SU-DHL-6 (cell line): ENCODE results near the gene EMC6.

ENCODE experiments used
- H2AFZ ChIP-seq: fragments of 200-600 bp; sonication (generic); 2 replicates; pipeline ENCODE4 v1.6.1; 2014; ENCODE audit warnings: low read depth, mild to moderate bottlenecking, moderate library complexity, mixed read lengths, antibody characterized with exemption, low read length; ENCODE audit not compliant: severe bottlenecking
- H3F3A ChIP-seq: fragments of 200-600 bp; shearing (Covaris generic); 2 replicates; pipeline ENCODE4 v1.6.0; 2016; ENCODE audit warnings: antibody characterized with exemption, mild to moderate bottlenecking; ENCODE audit not compliant: insufficient read depth
- H3K27ac ChIP-seq: fragments of 200-600 bp; sonication (generic); 2 replicates; pipeline ENCODE4 v1.5.1; 2016; ENCODE audit warnings: low read depth, mild to moderate bottlenecking, low read length, moderate library complexity, mixed read lengths
- H3K27me3 ChIP-seq: fragments of 200-600 bp; sonication (generic), shearing (Covaris generic); 2 replicates; pipeline ENCODE4 v1.6.0; 2014; ENCODE audit warnings: mild to moderate bottlenecking, low read length
- H3K36me3 ChIP-seq: fragments of 200-600 bp; sonication (generic); 2 replicates; pipeline ENCODE4 v1.6.1; 2014; ENCODE audit warnings: mild to moderate bottlenecking, low read length, mixed read lengths
- H3K4me2 ChIP-seq: fragments of 300-600, 200-600 bp; shearing (Covaris generic), sonication (generic); 2 replicates; pipeline ENCODE4 v1.6.0; 2014; ENCODE audit warnings: low read length, low read depth, mild to moderate bottlenecking; ENCODE audit not compliant: poor library complexity, severe bottlenecking
- H3K4me3 ChIP-seq: fragments of 200-600 bp; sonication (generic); 2 replicates; pipeline ENCODE4 v1.5.1; 2014; ENCODE audit warnings: antibody characterized with exemption, low read length, mild to moderate bottlenecking, mixed read lengths; ENCODE audit not compliant: insufficient read depth, poor library complexity, severe bottlenecking
- H3K79me2 ChIP-seq: fragments of 200-600 bp; sonication (generic); 2 replicates; pipeline ENCODE4 v1.6.1; 2014; ENCODE audit warnings: mild to moderate bottlenecking, low read length, moderate library complexity; ENCODE audit not compliant: insufficient read depth
- H3K9ac ChIP-seq: fragments of 200-600 bp; sonication (generic); 2 replicates; pipeline ENCODE4 v1.7.0; 2014; ENCODE audit warnings: mild to moderate bottlenecking, low read length
- H3K9me2 ChIP-seq: fragments of 200-600 bp; sonication (generic); replicated peaks from 2 replicates; pipeline ENCODE4 v1.6.1; 2014; ENCODE audit warnings: low read length; ENCODE audit not compliant: insufficient read depth
- H3K9me3 ChIP-seq: fragments of 200-600 bp; sonication (generic); 2 replicates; pipeline ENCODE4 v1.6.1; 2014; ENCODE audit warnings: low read length, mixed read lengths; ENCODE audit not compliant: insufficient read depth
- H4K20me1 ChIP-seq: fragments of 200-600 bp; sonication (generic); 2 replicates; pipeline ENCODE4 v1.6.1; 2014; ENCODE audit warnings: low read depth, mild to moderate bottlenecking, antibody characterized with exemption, low read length, moderate library complexity, mixed read lengths
- CTCF ChIP-seq: fragments of 200-600 bp; sonication (generic); IDR thresholded peaks from one replicate; pipeline ENCODE4 v1.5.1; 2017; ENCODE audit warnings: antibody characterized with exemption, mild to moderate bottlenecking, low read length, moderate library complexity; ENCODE audit not compliant: insufficient read depth, poor library complexity, severe bottlenecking
- EZH2phosphoT487 ChIP-seq: fragments of 200-600 bp; sonication (generic), shearing (Covaris generic); conservative IDR thresholded peaks from 2 replicates; pipeline ENCODE4 v1.6.1; 2018; ENCODE audit warnings: mild to moderate bottlenecking, antibody characterized with exemption, low read length, moderate library complexity, mixed read lengths

EMC6 gene

GRCh38 chr17:3695723-3696411 lies 27.3 kb downstream of the EMC6 start, which contains the start of gene P2RX5:
Gene P2RX5 (minus strand): TSS chr17:3696155. CDS start chr17:3696005, 150 bp downstream.
- TF ChIP-seq CTCF = no peak
- no peak for TF ChIP-seq EZH2phosphoT487
- Histone ChIP-seq H3K9me3 (no peaks in the 10 kb centered on the region), H3K79me2 (peaks cover 32% of the 10 kb centered on the region), H3F3A (peaks cover 13% of the 10 kb centered on the region), H3K4me2 (peak within 1 kb of the TSS; percentile 91), H2AFZ (peak within 1 kb of the TSS; percentile 58), H3K27me3 (no peaks in the 10 kb centered on the region), H3K36me3 (no peaks in the 10 kb centered on the region), H4K20me1 (no peaks in the 10 kb centered on the region), H3K27ac (peak within 1 kb of the TSS; percentile 68), H3K9ac (peak within 1 kb of the TSS; percentile 73), H3K9me2 (no peaks in the 10 kb centered on the region), H3K4me3 (peak within 1 kb of the TSS; percentile 81)

GRCh38 chr17:3697103-3697476 lies 28.5 kb downstream of the EMC6 start:
- no peaks in the 10 kb centered on the region for H3K9me2 ChIP-seq
- no peaks in the 10 kb centered on the region for H3K27me3 ChIP-seq
- no peak overlapping the region for H2AFZ ChIP-seq
- H3K4me3 ChIP-seq = no peak overlapping the region
- H3K79me2 ChIP-seq = peaks cover 32% of the 10 kb centered on the region
- H4K20me1 ChIP-seq = no peaks in the 10 kb centered on the region
- no peak overlapping the region for H3K9ac ChIP-seq
- H3K9me3 ChIP-seq = no peaks in the 10 kb centered on the region
- H3F3A ChIP-seq = peaks cover 13% of the 10 kb centered on the region
- H3K27ac ChIP-seq = no peak overlapping the region
- no peaks in the 10 kb centered on the region for H3K36me3 ChIP-seq
- TF ChIP-seq CTCF (no peak), EZH2phosphoT487 (no peak)
- no peak overlapping the region for H3K4me2 ChIP-seq

- Histone ChIP-seq H3K79me2 (peaks cover 22% of the 10 kb centered on the region), H3F3A (peaks cover 8% of the 10 kb centered on the region; the same call in 1 of the 2 replicates), H3K9me3 (no peaks in the 10 kb centered on the region), H3K36me3 (no peaks in the 10 kb centered on the region), H3K4me3 (no peak overlapping the region), H2AFZ (no peak overlapping the region), H3K4me2 (no peak overlapping the region), H3K9me2 (no peaks in the 10 kb centered on the region), H3K27me3 (no peaks in the 10 kb centered on the region), H3K27ac (no peak overlapping the region), H4K20me1 (no peaks in the 10 kb centered on the region), H3K9ac (no peak overlapping the region)
- TF ChIP-seq EZH2phosphoT487 = no peak
- TF ChIP-seq CTCF = no peak
Measured at GRCh38 chr17:3698139-3698538, 29.5 kb downstream of the EMC6 start.
